GM12891 (cell line): ENCODE data around the gene KCND3.
A peak's percentile ranks its signal among the peaks of the same experiment; 100 is the strongest.

ENCODE experiments used
- DNase-seq: peaks from one replicate; pipeline ENCODE4 v3.0.0; 2011; ENCODE audit warnings: low spot score; ENCODE audit not compliant: insufficient read length
- FAIRE-seq: peaks from 2 replicates; lab custom pipeline; 2011; peaks lifted over from hg19 to GRCh38; lab: Jason Lieb, UNC
- PAX5 ChIP-seq: IDR thresholded peaks from 2 replicates; pipeline ENCODE4 v1.6.1; 2011; ENCODE audit warnings: low read length, moderate library complexity, mild to moderate bottlenecking; ENCODE audit not compliant: insufficient read depth, severe bottlenecking
- POLR2A ChIP-seq: IDR thresholded peaks from 2 replicates; pipeline ENCODE4 v1.6.1; 2011; ENCODE audit warnings: low read depth, low read length, control low read depth
- POLR2AphosphoS5 ChIP-seq: IDR thresholded peaks from 2 replicates; pipeline ENCODE4 v1.6.1; 2011; ENCODE audit warnings: low read depth, low read length, control low read depth
- POU2F2 ChIP-seq: IDR thresholded peaks from 2 replicates; pipeline ENCODE4 v1.6.1; 2011; ENCODE audit warnings: low read depth, mild to moderate bottlenecking, control low read depth, low read length, moderate library complexity
- SPI1 ChIP-seq: IDR thresholded peaks from 2 replicates; pipeline ENCODE4 v1.6.1; 2011; ENCODE audit warnings: low read depth, low read length, control low read depth
- TAF1 ChIP-seq: IDR thresholded peaks from 2 replicates; pipeline ENCODE4 v1.6.1; 2011; ENCODE audit warnings: low read depth, low read length, control low read depth

Gene KCND3

GRCh38 chr1:111825217-111825616 lies 164.3 kb downstream of the KCND3 start:
- no peak for DNase-seq
- no peak for FAIRE-seq
- TF ChIP-seq SPI1: no peak
- TF ChIP-seq POLR2A: no peak
- TF ChIP-seq TAF1: no peak
- no peak for TF ChIP-seq POU2F2
- TF ChIP-seq PAX5: no peak
- no peak for TF ChIP-seq POLR2AphosphoS5

GRCh38 chr1:111822138-111822537 lies 167.3 kb downstream of the KCND3 start:
- TF ChIP-seq TAF1 (no peak), POLR2AphosphoS5 (no peak), SPI1 (no peak), POLR2A (no peak), PAX5 (no peak), POU2F2 (no peak)
- no peak for FAIRE-seq
- DNase-seq: no peak

GRCh38 chr1:111821121-111821745 lies 168.2 kb downstream of the KCND3 start:
- DNase-seq (no peak), FAIRE-seq (no peak)
- no peak for TF ChIP-seq POU2F2

- FAIRE-seq: no peak
- DNase-seq: no peak
- no peak for TF ChIP-seq PAX5
- TF ChIP-seq POLR2A: no peak
- no peak for TF ChIP-seq TAF1
- no peak for TF ChIP-seq POU2F2
- no peak for TF ChIP-seq POLR2AphosphoS5
Measured at GRCh38 chr1:111819566-111820263, 169.8 kb downstream of the KCND3 start.

GRCh38 chr1:111818546-111818945 lies 170.9 kb downstream of the KCND3 start:
- DNase-seq (no peak), FAIRE-seq (no peak)
- TF ChIP-seq SPI1 (no peak), POU2F2 (no peak), POLR2A (no peak), TAF1 (no peak)

GRCh38 chr1:111818081-111818480 lies 171.4 kb downstream of the KCND3 start:
- FAIRE-seq (no peak), DNase-seq (no peak)
- no peak for TF ChIP-seq PAX5
- TF ChIP-seq POU2F2: no peak
- TF ChIP-seq TAF1: no peak
- no peak for TF ChIP-seq POLR2A
- no peak for TF ChIP-seq SPI1
- TF ChIP-seq POLR2AphosphoS5: no peak

GRCh38 chr1:111814642-111815041 lies 174.8 kb downstream of the KCND3 start:
- no peak for TF ChIP-seq TAF1
- no peak for DNase-seq
- FAIRE-seq: no peak

GRCh38 chr1:111814305-111814628 lies 175.2 kb downstream of the KCND3 start:
- FAIRE-seq (no peak), DNase-seq (no peak)
- TF ChIP-seq POLR2A (no peak), SPI1 (no peak), POU2F2 (no peak), POLR2AphosphoS5 (no peak), PAX5 (no peak), TAF1 (no peak)

- no peak for DNase-seq
- peak; percentile 16 for FAIRE-seq
- TF ChIP-seq POLR2A: no peak
- TF ChIP-seq PAX5: no peak
- TF ChIP-seq TAF1: no peak
- TF ChIP-seq POU2F2: no peak
- no peak for TF ChIP-seq SPI1
- TF ChIP-seq POLR2AphosphoS5: no peak
Measured at GRCh38 chr1:111813440-111814304, 175.8 kb downstream of the KCND3 start.

GRCh38 chr1:111812306-111812705 lies 177.2 kb downstream of the KCND3 start:
- TF ChIP-seq SPI1 (no peak), PAX5 (no peak)
- DNase-seq (no peak), FAIRE-seq (no peak)
